Stimulated activated CD4-positive, alpha-beta T cell treated with anti-CD3 and anti-CD28 coated beads, TNF-alpha, amount 100 ng/mL, for 1 hour (primary cell): Measurements from ENCODE around the gene INTS3.

Source experiments
- DNase-seq, 3 donors: peaks; one replicate each; pipeline ENCODE4 v3.0.0-alpha.2; 2020; ENCODE audit warnings: low read depth in 3 of 3, low spot score in 1 of 3

INTS3 gene, protein sequence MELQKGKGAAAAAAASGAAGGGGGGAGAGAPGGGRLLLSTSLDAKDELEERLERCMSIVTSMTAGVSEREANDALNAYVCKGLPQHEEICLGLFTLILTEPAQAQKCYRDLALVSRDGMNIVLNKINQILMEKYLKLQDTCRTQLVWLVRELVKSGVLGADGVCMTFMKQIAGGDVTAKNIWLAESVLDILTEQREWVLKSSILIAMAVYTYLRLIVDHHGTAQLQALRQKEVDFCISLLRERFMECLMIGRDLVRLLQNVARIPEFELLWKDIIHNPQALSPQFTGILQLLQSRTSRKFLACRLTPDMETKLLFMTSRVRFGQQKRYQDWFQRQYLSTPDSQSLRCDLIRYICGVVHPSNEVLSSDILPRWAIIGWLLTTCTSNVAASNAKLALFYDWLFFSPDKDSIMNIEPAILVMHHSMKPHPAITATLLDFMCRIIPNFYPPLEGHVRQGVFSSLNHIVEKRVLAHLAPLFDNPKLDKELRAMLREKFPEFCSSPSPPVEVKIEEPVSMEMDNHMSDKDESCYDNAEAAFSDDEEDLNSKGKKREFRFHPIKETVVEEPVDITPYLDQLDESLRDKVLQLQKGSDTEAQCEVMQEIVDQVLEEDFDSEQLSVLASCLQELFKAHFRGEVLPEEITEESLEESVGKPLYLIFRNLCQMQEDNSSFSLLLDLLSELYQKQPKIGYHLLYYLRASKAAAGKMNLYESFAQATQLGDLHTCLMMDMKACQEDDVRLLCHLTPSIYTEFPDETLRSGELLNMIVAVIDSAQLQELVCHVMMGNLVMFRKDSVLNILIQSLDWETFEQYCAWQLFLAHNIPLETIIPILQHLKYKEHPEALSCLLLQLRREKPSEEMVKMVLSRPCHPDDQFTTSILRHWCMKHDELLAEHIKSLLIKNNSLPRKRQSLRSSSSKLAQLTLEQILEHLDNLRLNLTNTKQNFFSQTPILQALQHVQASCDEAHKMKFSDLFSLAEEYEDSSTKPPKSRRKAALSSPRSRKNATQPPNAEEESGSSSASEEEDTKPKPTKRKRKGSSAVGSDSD

DNA sequence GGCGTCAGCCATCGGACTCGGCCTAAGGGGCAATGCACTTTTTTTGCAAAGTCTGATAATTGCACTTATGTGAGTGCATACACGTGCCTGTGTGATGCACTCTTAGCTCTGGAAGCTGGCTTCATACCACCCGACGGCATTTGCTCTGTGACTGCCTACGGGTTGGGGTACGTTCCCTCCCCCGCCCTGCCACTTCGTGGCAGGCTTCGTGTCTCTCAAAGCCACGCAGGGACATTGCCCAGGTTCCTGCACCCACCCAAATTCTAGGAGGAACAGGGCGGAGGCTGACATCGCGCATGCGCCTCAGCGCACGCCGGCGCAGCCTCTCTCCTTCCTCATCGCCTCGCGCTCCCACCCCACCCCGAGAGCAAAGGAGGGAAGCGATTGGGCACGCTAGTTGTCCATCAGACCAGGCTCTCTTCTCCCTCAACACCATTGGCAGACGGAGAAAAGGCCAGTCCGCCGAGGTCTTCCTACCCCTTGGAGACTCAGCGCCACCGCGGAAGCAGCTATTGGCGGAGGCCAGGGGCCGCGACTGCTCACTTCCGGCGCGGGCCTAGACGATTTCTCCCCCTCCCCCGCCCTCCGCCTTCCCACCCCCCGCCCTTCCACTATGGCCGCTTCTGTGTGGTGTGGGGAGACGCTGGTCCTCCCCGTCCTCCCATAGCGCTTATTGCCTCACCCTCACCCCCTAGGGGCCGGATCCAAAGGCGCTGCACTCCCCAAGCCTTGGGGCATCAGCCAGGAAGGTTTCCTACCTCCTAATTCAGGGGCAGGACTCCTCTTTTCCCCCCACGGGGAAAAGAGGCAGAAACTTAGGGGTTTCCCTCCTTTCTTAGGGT, at the start of gene INTS3:
Gene INTS3, plus strand, starts transcription at position 588 of the 842 bp plus-strand sequence. CDS start 585 bp downstream, outside the sequence.
- DNase-seq = peak; percentile 94 to 99 (median 98)

DNA sequence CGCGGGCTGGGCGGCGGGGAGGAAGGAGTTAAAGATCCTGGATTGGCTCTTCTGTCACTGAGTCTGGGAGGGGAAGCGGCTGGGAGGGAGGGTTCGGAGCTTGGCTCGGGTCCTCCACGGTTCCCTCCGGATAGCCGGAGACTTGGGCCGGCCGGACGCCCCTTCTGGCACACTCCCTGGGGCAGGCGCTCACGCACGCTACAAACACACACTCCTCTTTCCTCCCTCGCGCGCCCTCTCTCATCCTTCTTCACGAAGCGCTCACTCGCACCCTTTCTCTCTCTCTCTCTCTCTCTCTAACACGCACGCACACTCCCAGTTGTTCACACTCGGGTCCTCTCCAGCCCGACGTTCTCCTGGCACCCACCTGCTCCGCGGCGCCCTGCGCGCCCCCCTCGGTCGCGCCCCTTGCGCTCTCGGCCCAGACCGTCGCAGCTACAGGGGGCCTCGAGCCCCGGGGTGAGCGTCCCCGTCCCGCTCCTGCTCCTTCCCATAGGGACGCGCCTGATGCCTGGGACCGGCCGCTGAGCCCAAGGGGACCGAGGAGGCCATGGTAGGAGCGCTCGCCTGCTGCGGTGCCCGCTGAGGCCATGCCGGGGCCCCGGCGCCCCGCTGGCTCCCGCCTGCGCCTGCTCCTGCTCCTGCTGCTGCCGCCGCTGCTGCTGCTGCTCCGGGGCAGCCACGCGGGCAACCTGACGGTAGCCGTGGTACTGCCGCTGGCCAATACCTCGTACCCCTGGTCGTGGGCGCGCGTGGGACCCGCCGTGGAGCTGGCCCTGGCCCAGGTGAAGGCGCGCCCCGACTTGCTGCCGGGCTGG, 49.1 kb upstream of the INTS3 start, which contains the start of gene NPR1:
Gene NPR1, plus strand, starts transcription at position 170 of the 818 bp plus-strand sequence. Its CDS starts 421 bp downstream, at position 591.
- no peak for DNase-seq

DNA sequence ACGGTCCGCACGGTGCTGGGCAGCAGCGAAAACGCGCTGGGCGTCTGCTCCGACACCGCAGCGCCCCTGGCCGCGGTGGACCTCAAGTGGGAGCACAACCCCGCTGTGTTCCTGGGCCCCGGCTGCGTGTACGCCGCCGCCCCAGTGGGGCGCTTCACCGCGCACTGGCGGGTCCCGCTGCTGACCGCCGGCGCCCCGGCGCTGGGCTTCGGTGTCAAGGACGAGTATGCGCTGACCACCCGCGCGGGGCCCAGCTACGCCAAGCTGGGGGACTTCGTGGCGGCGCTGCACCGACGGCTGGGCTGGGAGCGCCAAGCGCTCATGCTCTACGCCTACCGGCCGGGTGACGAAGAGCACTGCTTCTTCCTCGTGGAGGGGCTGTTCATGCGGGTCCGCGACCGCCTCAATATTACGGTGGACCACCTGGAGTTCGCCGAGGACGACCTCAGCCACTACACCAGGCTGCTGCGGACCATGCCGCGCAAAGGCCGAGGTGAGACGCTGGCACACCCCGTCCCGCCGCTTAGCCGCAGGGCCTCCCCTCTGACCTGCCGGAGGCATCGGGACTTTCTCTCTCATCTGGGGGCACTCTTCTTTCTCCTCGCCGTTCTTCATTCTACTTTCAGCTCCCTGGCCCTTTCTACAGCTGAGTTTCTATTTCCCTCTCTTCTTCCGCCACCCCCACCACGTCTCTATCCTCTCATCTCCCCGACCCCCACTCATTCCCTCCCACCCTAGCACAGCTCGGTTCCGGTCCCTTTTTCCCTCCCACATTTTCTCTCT, 48.3 kb upstream of the INTS3 start:
- DNase-seq = no peak

DNA sequence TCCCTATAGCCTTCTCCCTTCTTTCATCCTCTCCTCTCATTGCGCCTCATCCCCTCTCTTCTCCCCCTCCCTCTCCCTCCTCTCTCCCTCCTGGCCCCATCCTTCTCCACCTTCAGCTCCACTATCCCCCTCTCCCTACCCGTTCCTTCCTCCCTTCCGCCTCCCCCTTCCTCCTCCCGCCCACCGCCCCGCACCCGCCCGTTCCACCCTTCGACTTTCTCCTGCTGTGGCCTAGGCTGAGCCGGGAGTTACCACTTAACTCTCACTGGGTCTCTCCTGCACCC, 47.8 kb upstream of the INTS3 start:
- no peak for DNase-seq

DNA sequence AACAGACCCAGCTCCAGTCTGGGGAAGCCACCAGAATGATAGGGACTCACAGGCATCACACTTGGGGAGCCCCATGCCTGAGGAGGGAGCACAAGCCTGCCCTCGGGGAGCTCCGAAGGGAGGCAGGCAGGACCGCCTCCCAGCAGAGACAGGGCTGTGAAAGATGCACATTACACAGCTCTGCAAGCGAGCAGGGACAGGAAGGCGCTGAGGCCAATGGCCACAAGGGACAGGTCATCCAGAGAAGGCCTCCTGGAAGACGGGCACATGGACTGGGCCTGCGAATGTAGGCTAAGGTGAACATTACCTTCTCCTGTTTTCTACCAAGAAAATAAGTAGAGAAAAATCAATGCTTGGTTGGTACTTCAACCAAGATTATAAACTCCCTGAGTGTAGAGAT, 45.1 kb upstream of the INTS3 start:
- DNase-seq = no peak

DNA sequence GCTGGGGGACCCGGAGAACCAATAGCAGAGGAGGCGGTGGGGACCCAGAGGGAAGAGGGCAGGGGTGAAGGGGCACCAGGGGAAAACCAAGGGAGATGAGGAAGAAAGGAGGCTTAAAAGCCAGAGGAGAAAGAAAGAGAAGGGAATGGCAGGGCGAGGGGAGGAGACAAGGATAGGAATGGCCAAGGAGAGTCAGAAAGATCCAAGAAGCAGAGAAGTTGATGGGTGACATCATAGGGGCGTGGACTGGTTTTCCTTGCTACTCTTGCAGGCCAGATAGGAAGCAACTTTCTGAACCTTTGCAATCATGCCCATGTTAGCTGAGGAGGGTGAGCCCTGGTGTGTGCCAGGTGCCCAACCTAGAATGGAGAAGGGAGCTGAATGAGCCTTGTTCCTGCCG, 44.0 kb upstream of the INTS3 start:
- DNase-seq = no peak

DNA sequence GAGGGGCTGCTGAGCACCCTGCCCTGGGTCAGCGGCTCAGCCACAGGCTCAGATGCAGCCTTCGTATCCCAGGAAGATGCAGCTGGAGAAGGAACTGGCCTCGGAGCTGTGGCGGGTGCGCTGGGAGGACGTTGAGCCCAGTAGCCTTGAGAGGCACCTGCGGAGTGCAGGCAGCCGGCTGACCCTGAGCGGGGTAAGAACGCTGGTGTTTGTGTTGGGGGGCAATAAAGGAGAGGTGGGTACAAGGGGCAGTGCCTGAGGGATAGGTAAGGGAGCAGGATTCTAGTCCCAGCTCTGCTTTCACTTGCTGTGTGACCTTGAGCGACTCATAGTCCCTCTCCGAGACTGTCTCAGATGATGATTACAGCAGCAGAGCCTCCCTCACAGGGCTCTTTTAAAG, 43.0 kb upstream of the INTS3 start:
- no peak for DNase-seq

DNA sequence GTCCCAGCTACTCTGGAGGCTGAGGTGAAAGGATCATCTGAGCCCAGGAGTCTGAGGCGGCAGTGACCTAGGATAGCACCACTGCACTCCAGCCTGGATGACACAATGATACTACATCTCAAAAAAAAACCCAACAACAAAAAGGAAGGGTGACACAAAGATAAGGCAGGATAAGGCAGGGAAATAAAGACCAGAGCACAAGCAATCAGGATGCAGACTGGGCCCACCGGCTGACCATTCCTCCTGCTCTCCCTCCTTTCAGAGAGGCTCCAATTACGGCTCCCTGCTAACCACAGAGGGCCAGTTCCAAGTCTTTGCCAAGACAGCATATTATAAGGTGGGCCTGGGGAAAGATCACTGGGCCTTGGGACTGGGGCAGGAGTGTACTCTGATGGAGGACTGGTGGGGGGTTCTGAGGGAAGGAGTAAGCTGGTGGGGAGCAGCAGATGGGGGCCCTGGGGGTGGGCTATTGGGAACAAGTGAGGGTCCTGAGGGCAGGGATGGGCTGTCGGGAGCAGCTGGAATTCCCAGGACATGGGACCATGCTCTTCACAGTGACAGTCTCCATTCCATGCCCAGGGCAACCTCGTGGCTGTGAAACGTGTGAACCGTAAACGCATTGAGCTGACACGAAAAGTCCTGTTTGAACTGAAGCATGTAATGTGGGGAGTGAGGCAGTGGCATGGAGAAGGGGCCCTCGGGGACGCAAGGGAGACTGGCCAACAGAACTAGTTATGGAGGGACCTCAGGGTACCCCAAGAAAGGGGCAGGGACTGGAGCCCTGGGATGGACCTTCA, 42.1 kb upstream of the INTS3 start:
- no peak for DNase-seq

DNA sequence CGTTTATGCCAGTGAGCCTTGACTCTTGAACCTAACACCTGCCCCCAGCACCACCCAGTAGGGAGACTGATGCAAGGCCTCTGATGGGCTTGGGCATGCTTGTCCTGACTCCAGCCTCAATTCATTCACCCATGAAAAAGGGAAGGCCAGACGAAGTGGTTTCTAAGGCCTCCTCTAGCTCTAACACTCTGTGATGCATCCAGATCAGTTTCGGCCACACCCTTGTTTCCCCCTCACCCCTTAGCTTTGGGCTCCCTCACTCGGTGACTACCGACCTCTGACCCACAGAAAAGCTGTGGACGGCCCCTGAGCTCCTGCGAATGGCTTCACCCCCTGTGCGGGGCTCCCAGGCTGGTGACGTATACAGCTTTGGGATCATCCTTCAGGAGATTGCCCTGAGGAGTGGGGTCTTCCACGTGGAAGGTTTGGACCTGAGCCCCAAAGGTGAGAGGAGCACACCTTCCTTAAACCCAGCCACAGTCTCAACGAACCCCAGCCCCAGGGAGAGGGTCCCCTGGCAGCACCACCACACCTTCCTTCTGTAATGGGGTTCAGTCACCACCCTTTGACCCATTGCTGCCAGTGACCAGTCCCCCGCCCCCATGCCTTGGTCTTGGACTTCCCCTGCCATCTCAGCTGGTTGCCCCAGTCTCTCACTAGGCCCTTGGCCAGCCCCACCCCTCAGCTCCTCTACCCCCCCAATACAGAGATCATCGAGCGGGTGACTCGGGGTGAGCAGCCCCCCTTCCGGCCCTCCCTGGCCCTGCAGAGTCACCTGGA, 40.3 kb upstream of the INTS3 start:
- no peak for DNase-seq

DNA sequence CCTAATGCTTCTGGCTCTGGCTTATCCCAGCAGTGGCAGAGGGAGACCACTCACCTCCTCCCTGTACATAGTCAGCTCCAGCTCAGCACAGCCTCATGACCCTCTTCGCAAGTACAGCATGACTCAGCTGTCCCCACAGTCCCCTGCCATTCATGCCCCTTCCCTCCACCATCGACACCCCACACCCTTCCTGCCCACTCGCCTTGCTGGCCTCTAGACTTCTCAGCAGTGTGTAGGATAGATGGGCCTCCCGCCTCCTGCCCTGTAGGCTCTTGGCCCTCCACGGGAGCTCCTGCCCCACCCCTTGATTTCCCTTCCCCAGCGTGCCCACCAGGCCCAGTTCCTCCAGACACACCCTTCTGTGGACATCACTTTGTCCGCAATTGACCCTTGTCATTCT, 39.6 kb upstream of the INTS3 start:
- DNase-seq = no peak

DNA sequence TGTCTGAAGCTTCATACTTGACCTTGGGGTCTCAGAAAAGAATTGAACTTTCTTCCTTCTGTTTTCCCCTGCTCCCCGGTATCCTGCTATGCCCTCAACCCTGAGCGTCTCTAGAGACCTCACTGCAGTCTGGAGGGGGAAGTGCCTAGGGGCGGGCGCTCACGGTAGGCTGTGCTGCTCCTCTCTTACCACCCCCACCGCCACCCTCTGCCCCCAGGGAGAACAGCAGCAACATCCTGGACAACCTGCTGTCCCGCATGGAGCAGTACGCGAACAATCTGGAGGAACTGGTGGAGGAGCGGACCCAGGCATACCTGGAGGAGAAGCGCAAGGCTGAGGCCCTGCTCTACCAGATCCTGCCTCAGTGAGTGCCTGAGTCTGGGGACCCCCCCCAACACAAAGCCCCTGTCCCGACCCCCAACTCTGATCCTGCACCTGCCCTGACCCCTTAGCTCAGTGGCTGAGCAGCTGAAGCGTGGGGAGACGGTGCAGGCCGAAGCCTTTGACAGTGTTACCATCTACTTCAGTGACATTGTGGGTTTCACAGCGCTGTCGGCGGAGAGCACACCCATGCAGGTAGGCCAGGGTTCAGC, 39.0 kb upstream of the INTS3 start:
- no peak for DNase-seq

DNA sequence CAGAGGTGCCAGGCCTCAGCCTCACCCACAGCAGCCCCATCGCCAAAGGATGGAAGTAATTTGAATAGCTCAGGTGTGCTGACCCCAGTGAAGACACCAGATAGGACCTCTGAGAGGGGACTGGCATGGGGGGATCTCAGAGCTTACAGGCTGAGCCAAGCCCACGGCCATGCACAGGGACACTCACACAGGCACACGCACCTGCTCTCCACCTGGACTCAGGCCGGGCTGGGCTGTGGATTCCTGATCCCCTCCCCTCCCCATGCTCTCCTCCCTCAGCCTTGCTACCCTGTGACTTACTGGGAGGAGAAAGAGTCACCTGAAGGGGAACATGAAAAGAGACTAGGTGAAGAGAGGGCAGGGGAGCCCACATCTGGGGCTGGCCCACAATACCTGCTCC, 34.4 kb upstream of the INTS3 start:
- DNase-seq = no peak

DNA sequence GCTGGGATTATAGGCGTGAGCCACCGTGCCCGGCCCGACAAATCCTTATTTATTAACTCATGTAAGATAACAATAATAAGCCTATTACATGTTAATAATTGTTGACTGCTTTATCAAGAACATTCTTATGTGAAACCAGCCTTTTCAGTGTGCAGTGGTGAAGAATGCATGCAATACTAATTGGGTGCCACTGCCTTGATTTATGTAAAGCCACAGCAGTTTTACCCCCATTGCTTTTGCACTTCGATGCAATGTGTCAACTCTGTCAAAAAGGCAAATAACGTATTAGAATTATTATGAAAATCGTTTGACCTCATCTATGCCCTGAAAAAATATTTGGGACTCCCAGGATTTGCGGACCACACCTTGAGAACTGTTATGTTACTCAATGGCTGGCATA, 31.1 kb upstream of the INTS3 start:
- DNase-seq = no peak

DNA sequence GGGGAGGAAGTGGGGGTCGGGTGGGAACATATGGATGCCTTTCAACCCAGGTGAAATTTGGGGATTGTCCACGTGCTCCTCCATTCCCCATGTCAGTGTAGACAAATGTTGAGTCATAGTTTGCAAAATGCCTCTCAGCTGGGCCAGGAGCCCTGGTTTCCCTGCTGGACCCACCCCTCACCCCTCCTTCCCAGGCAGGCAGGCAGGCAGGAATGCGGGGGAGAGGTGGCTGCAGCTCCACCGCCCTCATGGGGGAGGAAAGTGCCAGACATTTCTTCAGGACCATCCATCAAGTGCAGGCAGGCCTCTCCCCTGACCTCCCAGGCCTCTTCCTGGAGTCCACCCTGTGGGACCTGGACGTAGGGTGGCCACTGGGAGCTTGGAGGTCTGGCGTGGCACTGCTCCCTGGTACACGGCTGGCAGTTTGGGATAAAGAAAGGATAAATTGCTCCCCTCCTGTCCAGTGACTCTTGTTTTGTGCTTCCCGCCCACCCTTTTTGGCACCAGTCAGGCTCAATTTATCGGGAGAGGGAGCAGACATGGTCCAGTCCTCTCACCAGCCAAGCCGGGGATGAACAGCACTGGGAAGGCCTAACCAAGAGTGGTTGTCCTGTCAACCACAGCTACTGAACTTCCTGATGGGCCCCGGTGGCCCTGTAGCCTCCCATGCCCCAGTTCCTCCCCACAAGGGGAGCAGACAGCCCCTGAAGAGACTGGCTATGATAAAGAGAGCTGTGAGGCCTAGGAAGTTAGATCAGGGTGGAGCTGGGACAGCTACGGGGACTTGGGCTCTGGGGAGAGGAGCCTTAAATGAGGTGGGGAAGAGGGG, 30.4 kb upstream of the INTS3 start:
- DNase-seq = no peak

DNA sequence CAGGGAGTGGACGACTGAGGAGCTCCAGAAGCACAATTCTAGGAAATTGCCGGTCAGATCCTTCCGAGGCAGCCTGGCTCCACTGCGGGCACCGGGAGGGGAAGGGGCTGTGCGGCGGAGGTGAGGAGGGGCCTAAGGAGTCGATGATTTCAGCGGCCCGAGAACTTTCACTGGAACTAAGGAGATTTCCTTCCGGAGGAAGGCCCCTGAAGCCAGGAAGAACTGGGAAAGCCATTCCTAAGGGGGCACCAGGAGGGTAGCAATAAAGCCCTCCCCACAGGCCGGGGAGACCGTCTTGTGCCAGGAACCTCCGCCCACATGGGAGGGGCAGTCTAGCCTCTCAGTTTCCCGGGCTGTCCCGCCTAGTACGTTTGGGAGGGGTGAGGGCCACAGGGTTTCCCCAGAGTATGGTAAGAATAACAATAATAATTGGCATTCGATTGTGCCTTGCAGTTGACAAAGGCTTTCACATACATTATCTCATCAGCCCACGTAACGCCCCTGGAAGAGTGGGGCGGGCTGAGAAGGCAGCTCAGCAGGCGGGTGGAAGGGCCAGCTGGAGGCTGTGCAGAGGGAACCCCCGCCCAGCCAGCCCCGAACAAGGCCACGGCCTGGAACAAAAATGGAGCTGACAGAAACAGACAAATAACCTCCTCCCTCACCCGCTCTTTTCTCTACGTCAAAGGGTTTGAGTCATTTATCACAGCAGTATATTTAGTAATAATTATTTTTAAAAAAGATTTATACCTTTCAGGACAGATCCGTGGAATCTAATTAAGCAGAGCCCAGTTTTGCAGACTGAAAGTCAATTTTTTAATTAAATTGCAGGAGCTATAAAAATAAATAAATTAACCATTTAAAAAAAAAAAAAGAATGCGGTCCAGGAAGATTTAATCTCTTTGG, 29.6 kb upstream of the INTS3 start:
- DNase-seq = no peak
